Endometrium (tissue), 2 donors: ENCODE results near the gene ST8SIA4.

Experiments used
- FAIRE-seq: peaks from 2 replicates; lab custom pipeline; 2012; peaks lifted over from hg19 to GRCh38; lab: Jason Lieb, UNC
- donor health status: control.
- donor health status: control.

ST8SIA4 gene

GRCh38 chr5:100903039-100903887, at the start of gene ST8SIA4:
TSS of gene ST8SIA4 (minus strand) at chr5:100903282. CDS start at chr5:100902955, 327 bp downstream.
- FAIRE-seq, result peak; percentile 23

GRCh38 chr5:100950985-100951384, 47.9 kb upstream of the ST8SIA4 start:
- FAIRE-seq, result no peak

- FAIRE-seq, result no peak
Observed at GRCh38 chr5:100913298-100913697, 10.2 kb upstream of the ST8SIA4 start.

GRCh38 chr5:100909034-100909433, 6.0 kb upstream of the ST8SIA4 start:
- no peak for FAIRE-seq

- no peak for FAIRE-seq
Observed at GRCh38 chr5:100905259-100905914, 2.3 kb upstream of the ST8SIA4 start.

GRCh38 chr5:100904259-100904861, 1.3 kb upstream of the ST8SIA4 start:
- no peak for FAIRE-seq

- no peak for FAIRE-seq
Observed at GRCh38 chr5:100902440-100903038, 543 bp downstream of the ST8SIA4 start.

- no peak for FAIRE-seq
Observed at GRCh38 chr5:100901821-100902341, 1.2 kb downstream of the ST8SIA4 start.

GRCh38 chr5:100900796-100901781, 2.0 kb downstream of the ST8SIA4 start:
- FAIRE-seq, result no peak

- no peak for FAIRE-seq
Observed at GRCh38 chr5:100900142-100900795, 2.8 kb downstream of the ST8SIA4 start.

GRCh38 chr5:100899675-100900074, 3.4 kb downstream of the ST8SIA4 start:
- FAIRE-seq, result no peak

- no peak for FAIRE-seq
Observed at GRCh38 chr5:100898504-100899346, 4.4 kb downstream of the ST8SIA4 start.

GRCh38 chr5:100896054-100896453, 7.0 kb downstream of the ST8SIA4 start:
- no peak for FAIRE-seq

- no peak for FAIRE-seq
Observed at GRCh38 chr5:100890461-100891008, 12.5 kb downstream of the ST8SIA4 start.

- peak; percentile 12 for FAIRE-seq
Observed at GRCh38 chr5:100889896-100890295, 13.2 kb downstream of the ST8SIA4 start.

GRCh38 chr5:100889165-100889743, 13.8 kb downstream of the ST8SIA4 start:
- no peak for FAIRE-seq

GRCh38 chr5:100877274-100877673, 25.8 kb downstream of the ST8SIA4 start:
- FAIRE-seq, result no peak

- FAIRE-seq, result no peak
Observed at GRCh38 chr5:100872408-100873190, 30.5 kb downstream of the ST8SIA4 start.
